CD4-positive, CD25-positive, alpha-beta regulatory T cell (primary cell): ENCODE data around the gene FAM13A. TPM values are rescaled to one million over a fixed set of nuclear protein-coding genes. Genes with fewer than 3 reads are reported as not detected.
A peak's percentile ranks its signal among the peaks of the same experiment; 100 is the strongest.

Source experiments
- ATAC-seq, 2 donors: fragments of 150-1000 bp; cut with Tn5 transposase; one replicate each; pipeline ENCODE4 v1.10.0; 2021; ENCODE audit warnings: low read depth in 2 of 2, moderate number of reproducible peaks in 2 of 2, moderate library complexity in 1 of 2
- DNase-seq, 3 donors: peaks; one replicate each; pipeline versions ENCODE4 v3.0.0 to v3.0.0-alpha.2; 2012 to 2022; ENCODE audit warnings: mixed read lengths in 1 of 3
- H3K27ac ChIP-seq: one replicate; pipeline ENCODE4 v1.7.0; 2013; ENCODE audit warnings: mild to moderate bottlenecking, low read length; ENCODE audit not compliant: insufficient read depth, poor library complexity, severe bottlenecking
- H3K27me3 ChIP-seq: one replicate; pipeline ENCODE4 v1.7.0; 2013; ENCODE audit warnings: low read length; ENCODE audit not compliant: control insufficient read depth, insufficient read depth
- H3K36me3 ChIP-seq: one replicate; pipeline ENCODE4 v1.7.0; 2013; ENCODE audit warnings: mild to moderate bottlenecking, low read length, moderate library complexity; ENCODE audit not compliant: control insufficient read depth, insufficient read depth
- H3K4me1 ChIP-seq: 2 replicates; pipeline ENCODE4 v1.7.0; 2013; ENCODE audit warnings: mild to moderate bottlenecking, low read length; ENCODE audit not compliant: insufficient read depth, control insufficient read depth, poor library complexity, severe bottlenecking
- H3K4me3 ChIP-seq: one replicate; pipeline ENCODE4 v1.7.0; 2013; ENCODE audit warnings: low read depth, mild to moderate bottlenecking, low read length, moderate library complexity
- H3K9me3 ChIP-seq, 2 experiments: 1 replicate in 1 of 2; 2 replicates in 1 of 2; pipeline ENCODE4 v1.7.0; 2013; ENCODE audit warnings: low read length in 2 of 2, mild to moderate bottlenecking in 1 of 2, moderate library complexity in 1 of 2; ENCODE audit not compliant: control insufficient read depth in 2 of 2
- H3K27ac Mint-ChIP-seq, 3 donors: one replicate each; pipeline ENCODE4 v1.8.0; 2020 to 2022; ENCODE audit warnings: mild to moderate bottlenecking in 3 of 3, mixed read lengths in 3 of 3, moderate library complexity in 2 of 3
- H3K27me3 Mint-ChIP-seq: one replicate; pipeline ENCODE4 v1.8.0; 2022; ENCODE audit warnings: mild to moderate bottlenecking, mixed read lengths
- H3K36me3 Mint-ChIP-seq: one replicate; pipeline ENCODE4 v1.8.0; 2020; ENCODE audit warnings: mixed read lengths
- H3K4me1 Mint-ChIP-seq, 4 donors: one replicate each; pipeline ENCODE4 v1.8.0; 2020 to 2022; ENCODE audit warnings: mixed read lengths in 4 of 4, mild to moderate bottlenecking in 1 of 4
- H3K4me3 Mint-ChIP-seq, 4 donors: one replicate each; pipeline ENCODE4 v1.8.0; 2020 to 2022; ENCODE audit warnings: mild to moderate bottlenecking in 4 of 4, mixed read lengths in 4 of 4, moderate library complexity in 3 of 4
- H3K9me3 Mint-ChIP-seq, 7 donors: one replicate each; pipeline ENCODE4 v1.8.0; 2020 to 2022; ENCODE audit warnings: mixed read lengths in 7 of 7, mild to moderate bottlenecking in 3 of 7, moderate library complexity in 2 of 7
- polyA plus RNA-seq, 4 donors: library from polyadenylated mRNA; unstranded; fragments of 300-500 nt; fragmentation: Illumina TruSeq; gene quantifications; one replicate each; pipeline ENCODE4 v1.2.3, GENCODE V29; 2021
- total RNA-seq: library from RNA; stranded (reverse); gene quantifications from one replicate; pipeline ENCODE4 v1.2.3, GENCODE V29; 2022

FAM13A gene
- total and polyA plus RNA-seq, 5 donors from 2014 or later = 7.8 to 38.4 (median 11.1) TPM

DNA sequence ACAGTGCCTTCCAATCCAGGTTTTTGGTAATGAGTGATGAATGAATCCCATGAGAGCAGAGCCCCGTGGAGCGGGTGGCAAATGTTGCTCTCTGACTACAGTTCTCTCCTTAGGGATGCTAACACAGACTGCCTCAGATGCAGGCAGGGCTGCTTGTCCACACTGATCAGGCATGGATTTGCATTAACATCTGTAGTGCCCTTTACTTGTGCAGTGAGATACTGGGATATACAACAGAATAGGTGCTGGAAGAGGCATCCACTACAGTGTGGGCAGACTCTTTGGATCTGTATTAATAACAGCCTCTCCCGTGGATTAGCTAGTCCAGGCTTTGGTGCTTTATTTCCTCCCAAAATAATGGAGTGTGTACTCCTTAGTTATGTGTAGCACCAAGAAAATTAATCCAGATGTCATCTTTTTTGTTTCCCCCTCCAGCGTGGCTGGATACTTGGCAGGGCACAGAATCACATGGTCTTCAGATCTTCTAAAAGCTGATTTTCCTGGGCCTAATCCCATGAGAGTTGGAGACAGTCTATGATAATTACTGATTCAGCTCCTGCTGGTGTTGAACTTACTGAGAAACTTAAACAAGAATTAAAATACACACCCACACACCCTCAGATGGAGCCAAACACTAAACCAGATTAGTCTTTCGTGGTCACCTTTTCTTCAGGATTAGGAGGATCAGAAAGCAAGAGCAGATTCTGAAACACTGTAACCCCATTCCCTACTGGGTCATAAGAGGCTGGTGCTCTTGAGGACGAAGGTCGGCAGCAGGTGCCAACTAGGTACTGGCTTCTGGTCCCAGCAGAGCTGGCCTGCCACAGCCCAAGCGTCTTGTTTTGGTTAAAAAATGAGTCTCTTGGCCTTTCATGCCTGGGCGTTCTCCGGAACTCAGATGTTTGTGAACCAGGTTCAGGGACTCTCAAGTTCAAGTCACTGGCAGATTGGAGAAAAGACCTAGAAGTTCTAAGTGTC is 336.2 kb downstream of the FAM13A start:
- peaks cover 85% of the 10 kb centered on the region for H3K36me3 ChIP-seq
- Mint-ChIP-seq H3K4me3 (no peak overlapping the region), H3K27me3 (no peaks in the 10 kb centered on the region), H3K36me3 (peaks cover 56% of the 10 kb centered on the region), H3K27ac (peak overlapping the region; percentile 23 to 56 (median 35)), H3K9me3 (peaks cover 2 to 20% (median 9%) of the 10 kb centered on the region in 7 donors), H3K4me1 (peaks cover 0 to 9% (median under 1%) of the 10 kb centered on the region in 4 donors)
- no peak overlapping the region for H3K27ac ChIP-seq
- ATAC-seq = no peak
- H3K27me3 ChIP-seq = no peaks in the 10 kb centered on the region
- no peak overlapping the region for H3K4me3 ChIP-seq
- DNase-seq = no peak
- no peaks in the 10 kb centered on the region for H3K4me1 ChIP-seq
- peaks cover 11 to 14% of the 10 kb centered on the region in 2 experiments for H3K9me3 ChIP-seq

DNA sequence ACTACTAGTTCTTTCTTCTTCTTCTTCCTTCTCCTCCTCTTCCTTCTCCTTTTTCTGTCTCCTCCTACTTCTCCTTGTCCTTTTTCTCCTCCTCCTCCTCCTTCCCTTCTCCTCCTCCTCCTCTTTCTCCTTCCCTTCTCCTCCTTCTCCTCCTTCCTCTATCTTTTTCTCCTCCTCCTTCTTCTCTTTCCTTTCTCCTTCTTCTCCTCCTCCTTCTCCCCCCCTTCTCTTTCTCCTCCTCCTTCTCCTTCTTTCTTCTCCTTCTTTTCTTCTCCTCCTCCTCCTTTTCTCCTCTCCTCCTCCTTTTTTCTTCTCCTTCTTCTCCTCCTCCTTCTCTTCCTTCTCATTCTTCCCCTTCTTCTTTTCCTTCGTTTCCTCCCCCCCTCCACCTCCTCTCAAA is 337.6 kb downstream of the FAM13A start:
- Histone ChIP-seq H3K9me3 (peaks cover 11 to 14% of the 10 kb centered on the region in 2 experiments), H3K4me1 (no peaks in the 10 kb centered on the region), H3K36me3 (peaks cover 77% of the 10 kb centered on the region), H3K4me3 (no peak overlapping the region), H3K27ac (no peak overlapping the region), H3K27me3 (no peaks in the 10 kb centered on the region)
- Mint-ChIP-seq H3K4me1 (peaks cover 0 to 18% (median 2%) of the 10 kb centered on the region in 4 donors), H3K9me3 (peaks cover 2 to 21% (median 9%) of the 10 kb centered on the region in 7 donors), H3K27ac (peak overlapping the region in 1 of 3 donors; percentile 70), H3K4me3 (no peak overlapping the region), H3K27me3 (no peaks in the 10 kb centered on the region), H3K36me3 (peaks cover 64% of the 10 kb centered on the region)
- DNase-seq (no peak), ATAC-seq (no peak)

DNA sequence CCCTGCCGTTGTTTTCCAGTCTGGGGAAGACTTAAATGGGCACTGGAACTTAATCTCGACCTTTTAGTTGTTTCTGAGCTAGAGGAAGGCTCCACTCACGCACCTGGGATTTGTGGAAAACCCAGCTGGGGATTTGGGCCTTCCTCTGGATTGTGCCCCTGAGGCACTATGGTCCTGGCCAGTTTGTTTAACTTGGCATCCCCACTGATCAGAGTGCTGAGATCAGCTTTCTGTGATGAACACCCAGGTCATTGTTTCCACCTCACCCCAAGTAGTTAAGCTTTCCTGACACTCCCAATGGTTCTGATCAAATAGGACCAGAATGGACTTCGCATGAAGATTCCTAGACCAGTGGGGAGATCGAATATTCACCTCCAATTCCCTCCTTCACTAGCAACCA is 338.9 kb downstream of the FAM13A start:
- no peak overlapping the region for H3K27ac ChIP-seq
- peaks cover 2 to 21% (median 9%) of the 10 kb centered on the region in 7 donors for H3K9me3 Mint-ChIP-seq
- no peaks in the 10 kb centered on the region for H3K4me1 ChIP-seq
- no peaks in the 10 kb centered on the region for H3K27me3 ChIP-seq
- H3K4me3 Mint-ChIP-seq = no peak overlapping the region
- peaks cover 0 to 28% (median 10%) of the 10 kb centered on the region in 4 donors for H3K4me1 Mint-ChIP-seq
- no peaks in the 10 kb centered on the region for H3K27me3 Mint-ChIP-seq
- H3K27ac Mint-ChIP-seq = no peak overlapping the region
- H3K9me3 ChIP-seq = peaks cover 11 to 14% of the 10 kb centered on the region in 2 experiments
- no peak overlapping the region for H3K4me3 ChIP-seq
- H3K36me3 ChIP-seq = peaks cover 67% of the 10 kb centered on the region
- peaks cover 68% of the 10 kb centered on the region for H3K36me3 Mint-ChIP-seq
- no peak for DNase-seq
- no peak for ATAC-seq

DNA sequence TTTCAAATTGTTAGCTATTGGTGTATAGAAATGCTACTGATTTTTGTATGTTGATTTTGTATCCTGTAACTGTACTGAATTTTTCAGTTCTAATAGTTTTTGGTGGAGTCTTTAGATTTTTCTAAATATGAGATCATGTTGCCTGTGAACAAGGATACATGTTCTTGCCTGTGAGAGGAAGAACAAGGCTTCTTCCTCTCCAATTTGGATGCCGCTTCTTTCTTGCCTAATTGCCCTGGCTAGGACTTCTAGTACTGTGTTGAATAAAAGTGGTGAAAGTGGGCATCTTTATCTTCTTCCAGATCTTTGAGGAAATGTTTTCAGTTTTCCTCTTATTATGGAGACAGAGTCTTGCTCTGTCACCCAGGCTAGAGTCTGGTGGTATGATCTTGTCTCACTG is 343.2 kb downstream of the FAM13A start:
- no peaks in the 10 kb centered on the region for H3K4me1 ChIP-seq
- ATAC-seq (no peak), DNase-seq (no peak)
- Mint-ChIP-seq H3K27ac (no peak overlapping the region), H3K4me3 (no peak overlapping the region), H3K36me3 (peaks cover 85% of the 10 kb centered on the region), H3K4me1 (peaks cover 2 to 33% (median 13%) of the 10 kb centered on the region in 4 donors), H3K27me3 (no peaks in the 10 kb centered on the region), H3K9me3 (peaks cover 3 to 26% (median 10%) of the 10 kb centered on the region in 7 donors)
- H3K4me3 ChIP-seq = no peak overlapping the region
- peaks cover 11 to 16% of the 10 kb centered on the region in 2 experiments for H3K9me3 ChIP-seq
- no peak overlapping the region for H3K27ac ChIP-seq
- no peaks in the 10 kb centered on the region for H3K27me3 ChIP-seq
- peaks cover 72% of the 10 kb centered on the region for H3K36me3 ChIP-seq

- peaks cover 3 to 21% (median 15%) of the 10 kb centered on the region in 4 donors for H3K4me1 Mint-ChIP-seq
- Histone ChIP-seq H3K4me3 (no peak overlapping the region), H3K9me3 (peaks cover 0 to 2% of the 10 kb centered on the region in 2 experiments), H3K36me3 (peaks cover 72% of the 10 kb centered on the region), H3K27ac (no peak overlapping the region), H3K27me3 (no peaks in the 10 kb centered on the region), H3K4me1 (no peaks in the 10 kb centered on the region)
- H3K27ac Mint-ChIP-seq = no peak overlapping the region
- H3K9me3 Mint-ChIP-seq = peaks cover 0 to 6% (median 1%) of the 10 kb centered on the region in 7 donors
- H3K36me3 Mint-ChIP-seq = peaks cover 83% of the 10 kb centered on the region
- DNase-seq = no peak
- H3K27me3 Mint-ChIP-seq = no peaks in the 10 kb centered on the region
- no peak overlapping the region for H3K4me3 Mint-ChIP-seq
- ATAC-seq = no peak
These were observed 347.0 kb downstream of the FAM13A start for GRCh38 chr4:88709989-88710388.

- peaks cover 0 to 6% (median 4%) of the 10 kb centered on the region in 4 donors for H3K4me1 Mint-ChIP-seq
- H3K36me3 ChIP-seq = peaks cover 79% of the 10 kb centered on the region
These were observed 350.4 kb downstream of the FAM13A start for GRCh38 chr4:88706574-88706973.

GRCh38 chr4:88705805-88706492 is 351.0 kb downstream of the FAM13A start:
- Mint-ChIP-seq H3K36me3 (peaks cover 78% of the 10 kb centered on the region), H3K27me3 (no peaks in the 10 kb centered on the region), H3K27ac (peak overlapping the region in 1 of 3 donors; percentile 50), H3K4me1 (peaks cover 0 to 6% (median 4%) of the 10 kb centered on the region in 4 donors), H3K9me3 (peaks cover 0 to 1% (median 0%) of the 10 kb centered on the region in 7 donors), H3K4me3 (no peak overlapping the region)
- Histone ChIP-seq H3K9me3 (no peaks in the 10 kb centered on the region), H3K4me1 (no peaks in the 10 kb centered on the region), H3K4me3 (no peak overlapping the region), H3K36me3 (peaks cover 73% of the 10 kb centered on the region), H3K27me3 (no peaks in the 10 kb centered on the region), H3K27ac (no peak overlapping the region)
- no peak for DNase-seq
- no peak for ATAC-seq

More at GRCh38 chr4:88706574-88706973, 350.4 kb downstream of the FAM13A start:
- Mint-ChIP-seq H3K36me3 (peaks cover 80% of the 10 kb centered on the region), H3K27ac (peak overlapping the region in 2 of 3 donors; percentile 8 to 50), H3K27me3 (no peaks in the 10 kb centered on the region), H3K9me3 (peaks cover 0 to 1% (median 0%) of the 10 kb centered on the region in 7 donors), H3K4me3 (no peak overlapping the region)
- H3K27ac ChIP-seq = no peak overlapping the region
- no peaks in the 10 kb centered on the region for H3K9me3 ChIP-seq
- H3K4me3 ChIP-seq = no peak overlapping the region
- DNase-seq (no peak), ATAC-seq (no peak)
- no peaks in the 10 kb centered on the region for H3K27me3 ChIP-seq
- no peaks in the 10 kb centered on the region for H3K4me1 ChIP-seq
